CD4-positive, alpha-beta T cell (primary cell): Measurements from ENCODE around the gene GPR176. TPM values are rescaled to one million over a fixed set of nuclear protein-coding genes. Genes with fewer than 3 reads are reported as not detected.

Source experiments
- ATAC-seq: fragments of 200-7000 bp; cut with Tn5 transposase; one replicate; pipeline ENCODE4 v1.10.0; 2022; ENCODE audit warnings: mild to moderate bottlenecking; ENCODE audit not compliant: poor library complexity
- CTCF ChIA-PET: fragments of 350-600 bp; sonication (Branson Sonifier 250); formaldehyde crosslinking; loops from one replicate; lab custom pipeline; 2021; ENCODE audit warnings: antibody characterized with exemption, inconsistent platforms; lab: Charles Lee
- POLR2A ChIA-PET: fragments of 350-600 bp; sonication (Branson Sonifier 250); formaldehyde crosslinking; loops from one replicate; lab custom pipeline; 2021; ENCODE audit warnings: antibody characterized with exemption, inconsistent platforms; lab: Charles Lee
- DNase-seq, 14 experiments: peaks; one replicate each; pipeline ENCODE4 v3.0.0-alpha.2; 2013 to 2020; ENCODE audit warnings: mixed read lengths in 2 of 14
- H3K27ac ChIP-seq, 2 donors: one replicate each; pipeline versions ENCODE4 v1.5.1 to v1.7.0; 2013; ENCODE audit warnings: low read length in 2 of 2, low read depth in 1 of 2, mild to moderate bottlenecking in 1 of 2
- H3K27me3 ChIP-seq, 2 experiments: 1 replicate in 1 of 2; 2 replicates in 1 of 2; pipeline versions ENCODE4 v1.6.1 to v1.7.0; 2013; ENCODE audit warnings: low read length in 2 of 2, control low read depth in 1 of 2, mild to moderate bottlenecking in 1 of 2, moderate library complexity in 1 of 2; ENCODE audit not compliant: insufficient read depth in 2 of 2, control insufficient read depth in 1 of 2
- H3K36me3 ChIP-seq: one replicate; pipeline ENCODE4 v1.6.1; 2013; ENCODE audit warnings: low read length, control low read depth; ENCODE audit not compliant: insufficient read depth
- H3K4me1 ChIP-seq: one replicate; pipeline ENCODE4 v1.6.1; 2013; ENCODE audit warnings: low read length, control low read depth; ENCODE audit not compliant: insufficient read depth
- H3K4me3 ChIP-seq: one replicate; pipeline ENCODE4 v1.5.1; 2013; ENCODE audit warnings: mild to moderate bottlenecking, low read length, moderate library complexity
- H3K9me3 ChIP-seq, 2 experiments: 1 replicate in 1 of 2; 2 replicates in 1 of 2; pipeline versions ENCODE4 v1.6.1 to v1.7.0; 2013; ENCODE audit warnings: low read length in 2 of 2, mild to moderate bottlenecking in 2 of 2, control low read depth in 1 of 2, moderate library complexity in 1 of 2; ENCODE audit not compliant: control insufficient read depth in 1 of 2, insufficient read depth in 1 of 2
- H3K27ac Mint-ChIP-seq: one replicate; pipeline ENCODE4 v1.8.0; 2020; ENCODE audit warnings: mixed read lengths
- H3K27me3 Mint-ChIP-seq: one replicate; pipeline ENCODE4 v1.8.0; 2021; ENCODE audit warnings: mixed read lengths
- H3K36me3 Mint-ChIP-seq: one replicate; pipeline ENCODE4 v1.8.0; 2021; ENCODE audit warnings: low read depth, mixed read lengths
- H3K4me1 Mint-ChIP-seq: one replicate; pipeline ENCODE4 v1.8.0; 2021; ENCODE audit warnings: low read depth, mixed read lengths
- H3K4me3 Mint-ChIP-seq: one replicate; pipeline ENCODE4 v1.8.0; 2020; ENCODE audit warnings: mild to moderate bottlenecking, mixed read lengths
- H3K9me3 Mint-ChIP-seq: one replicate; pipeline ENCODE4 v1.8.0; 2020; ENCODE audit warnings: mixed read lengths
- CTCF ChIP-seq: fragments of 200-600 bp; IDR thresholded peaks from one replicate; pipeline ENCODE4 v1.8.0; 2022; ENCODE audit warnings: antibody characterized with exemption, mild to moderate bottlenecking
- intact Hi-C, 2 experiments: fragments of 100-400 bp; cut with DNase I in 1 of 2; cut with micrococcal nuclease in 1 of 2; formaldehyde crosslinking; loops; one replicate each; pipeline versions ENCODE4 v1.15.1 to v1.9.0; 2023 to 2025; cut with DNase I, micrococcal nuclease
- total RNA-seq, 174 experiments: library from RNA in 2 of 174; stranded (reverse) in 2 of 174; gene quantifications; one replicate each; pipeline ENCODE4 v1.2.3 and lab custom pipeline; 2021 to 2026

GPR176 gene
- total RNA-seq, 2 experiments from 2014 or later: not detected

- Mint-ChIP-seq H3K9me3 (no peaks in the 10 kb centered on the region), H3K36me3 (no peaks in the 10 kb centered on the region), H3K27me3 (peaks cover 19% of the 10 kb centered on the region), H3K4me3 (no peak overlapping the region), H3K27ac (no peak overlapping the region), H3K4me1 (no peaks in the 10 kb centered on the region)
- Histone ChIP-seq H3K4me1 (no peaks in the 10 kb centered on the region), H3K9me3 (no peaks in the 10 kb centered on the region), H3K27ac (no peak overlapping the region), H3K27me3 (no peaks in the 10 kb centered on the region), H3K36me3 (no peaks in the 10 kb centered on the region), H3K4me3 (no peak overlapping the region)
- ATAC-seq (no peak), DNase-seq (no peak)
- intact Hi-C loops: no loop called here
- POLR2A ChIA-PET: no interaction called here
- no peak for TF ChIP-seq CTCF
- CTCF ChIA-PET: no interaction called here
These were observed 76.5 kb downstream of the GPR176 start for GRCh38 chr15:39843565-39843964.

- Histone ChIP-seq H3K4me1 (no peaks in the 10 kb centered on the region), H3K9me3 (no peaks in the 10 kb centered on the region), H3K4me3 (no peak overlapping the region), H3K27me3 (peaks cover 0 to 6% of the 10 kb centered on the region in 2 experiments), H3K36me3 (no peaks in the 10 kb centered on the region), H3K27ac (no peak overlapping the region)
- peaks cover 35% of the 10 kb centered on the region for H3K27me3 Mint-ChIP-seq
- CTCF ChIA-PET: no interaction called here
- ATAC-seq: no peak
- POLR2A ChIA-PET: no interaction called here
- intact Hi-C loops: no loop called here
- no peak for DNase-seq
- H3K9me3 Mint-ChIP-seq: no peaks in the 10 kb centered on the region
- no peak overlapping the region for H3K4me3 Mint-ChIP-seq
- no peaks in the 10 kb centered on the region for H3K4me1 Mint-ChIP-seq
- no peaks in the 10 kb centered on the region for H3K36me3 Mint-ChIP-seq
- H3K27ac Mint-ChIP-seq: no peak overlapping the region
- TF ChIP-seq CTCF: no peak
These were observed 82.6 kb downstream of the GPR176 start for GRCh38 chr15:39837454-39837853.

- no peak overlapping the region for H3K4me3 ChIP-seq
- no peaks in the 10 kb centered on the region for H3K9me3 ChIP-seq
- no peak for TF ChIP-seq CTCF
- no peak overlapping the region for H3K27ac Mint-ChIP-seq
- peaks cover 45% of the 10 kb centered on the region for H3K27me3 Mint-ChIP-seq
- intact Hi-C loops: no loop called here
- no peaks in the 10 kb centered on the region for H3K4me1 ChIP-seq
- H3K36me3 Mint-ChIP-seq: no peaks in the 10 kb centered on the region
- ChIA-PET POLR2A (no interaction called here), CTCF (no interaction called here)
- H3K9me3 Mint-ChIP-seq: no peaks in the 10 kb centered on the region
- no peak overlapping the region for H3K4me3 Mint-ChIP-seq
- peaks cover 0 to 7% of the 10 kb centered on the region in 2 experiments for H3K27me3 ChIP-seq
- H3K27ac ChIP-seq: no peak overlapping the region
- no peaks in the 10 kb centered on the region for H3K4me1 Mint-ChIP-seq
- DNase-seq (no peak), ATAC-seq (no peak)
- no peaks in the 10 kb centered on the region for H3K36me3 ChIP-seq
These were observed 84.5 kb downstream of the GPR176 start for GRCh38 chr15:39835550-39835949.
